Bronchus fibroblast of lung (primary cell): Measurements from ENCODE around the gene AIP. TPM values are rescaled to one million over a fixed set of nuclear protein-coding genes. Genes with fewer than 3 reads are reported as not detected.

Experiments
- total RNA-seq: library from RNA; depleted of rRNA; stranded (reverse); fragments of >200 nt; gene quantifications from 2 replicates; pipeline ENCODE4 v1.2.3, GENCODE V29; 2015

Gene AIP
- 57.7 and 69.6 TPM in 2 replicates for total RNA-seq

DNA sequence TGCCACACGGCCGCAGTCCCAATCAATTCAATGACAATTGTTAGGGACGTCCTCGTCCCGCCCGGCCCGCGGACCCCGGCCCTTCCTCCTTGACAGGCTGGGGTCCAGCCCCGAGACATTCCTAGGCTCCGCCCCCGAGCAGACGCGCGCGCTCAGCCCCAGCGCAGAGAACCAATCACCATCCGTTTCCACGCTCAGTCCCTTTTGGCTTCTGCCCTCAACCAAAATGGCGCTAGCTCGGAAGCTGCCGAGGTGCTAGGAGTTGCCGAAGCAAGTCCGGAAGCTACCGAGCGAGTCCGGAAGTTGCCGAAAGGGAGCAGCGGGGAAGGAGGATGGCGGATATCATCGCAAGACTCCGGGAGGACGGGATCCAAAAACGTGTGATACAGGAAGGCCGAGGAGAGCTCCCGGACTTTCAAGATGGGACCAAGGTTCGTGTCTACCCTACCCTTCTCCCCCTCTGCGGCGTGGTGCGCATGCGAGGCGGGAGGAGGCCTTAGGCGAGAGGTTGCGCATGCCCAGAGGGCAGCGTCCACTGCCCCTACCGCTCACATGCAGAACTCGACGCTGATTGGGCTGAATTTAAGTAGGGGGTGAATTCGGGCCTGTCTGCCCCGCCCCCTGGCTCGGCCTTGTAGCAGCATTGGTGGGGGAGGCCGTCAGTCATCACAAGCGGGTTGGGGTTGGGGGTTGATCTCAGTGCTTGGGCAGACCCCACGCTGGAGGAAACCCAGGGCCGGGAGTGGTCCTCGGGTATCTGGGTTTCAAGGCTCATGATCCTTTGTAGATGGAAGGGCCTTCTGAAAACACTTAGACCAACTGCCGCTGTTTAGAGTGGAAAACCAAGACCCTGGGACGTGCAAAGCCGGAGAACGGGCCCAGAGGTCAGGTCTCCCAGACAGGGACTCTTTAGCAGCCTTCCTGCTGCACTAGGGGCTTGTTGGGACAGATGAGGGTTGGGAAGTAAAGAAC, at the start of gene AIP:
TSS of gene AIP (plus strand) at position 200 of the 972 bp plus-strand sequence. CDS start at position 333, 133 bp downstream.

DNA sequence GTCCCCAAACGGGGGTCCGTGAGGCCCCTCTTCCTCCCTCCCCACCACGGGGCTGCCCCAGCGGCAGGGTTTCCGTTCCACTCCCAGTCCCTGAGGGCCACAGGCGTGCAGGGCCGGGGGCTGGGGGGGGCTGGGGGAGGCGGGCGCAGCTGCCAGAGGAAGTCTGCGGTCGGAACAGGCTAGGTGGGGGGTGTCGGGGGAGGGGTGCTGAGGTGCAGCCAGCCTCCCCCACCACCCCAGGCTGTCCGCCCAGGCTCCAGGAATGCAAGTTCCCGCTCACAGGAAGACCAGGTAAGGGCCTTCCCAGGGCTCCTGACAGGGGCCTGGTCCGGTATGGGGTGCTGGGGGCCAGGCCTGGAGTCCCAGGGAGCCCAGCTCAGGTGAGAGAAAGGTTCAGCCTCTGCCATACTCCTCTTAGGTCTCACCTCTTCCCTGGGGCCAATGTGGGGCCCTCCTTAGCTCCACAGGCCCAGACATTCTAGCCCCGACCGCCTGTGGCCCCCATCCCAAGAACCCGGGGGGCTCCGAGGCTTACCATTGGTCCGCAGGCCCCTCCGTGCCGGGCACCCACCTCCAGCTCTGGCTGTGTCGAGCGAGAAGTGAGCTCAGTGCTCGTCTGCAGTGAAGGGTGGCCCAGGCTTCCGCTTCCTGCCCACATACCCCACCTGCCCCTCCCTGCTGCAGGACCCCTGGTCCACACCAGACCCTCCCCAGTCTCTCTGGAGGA, 45.6 kb upstream of the AIP start, which contains the start of gene PTPRCAP:
TSS of gene PTPRCAP (minus strand) at position 601 of the 727 bp plus-strand sequence. CDS start at position 538, 63 bp downstream.

DNA sequence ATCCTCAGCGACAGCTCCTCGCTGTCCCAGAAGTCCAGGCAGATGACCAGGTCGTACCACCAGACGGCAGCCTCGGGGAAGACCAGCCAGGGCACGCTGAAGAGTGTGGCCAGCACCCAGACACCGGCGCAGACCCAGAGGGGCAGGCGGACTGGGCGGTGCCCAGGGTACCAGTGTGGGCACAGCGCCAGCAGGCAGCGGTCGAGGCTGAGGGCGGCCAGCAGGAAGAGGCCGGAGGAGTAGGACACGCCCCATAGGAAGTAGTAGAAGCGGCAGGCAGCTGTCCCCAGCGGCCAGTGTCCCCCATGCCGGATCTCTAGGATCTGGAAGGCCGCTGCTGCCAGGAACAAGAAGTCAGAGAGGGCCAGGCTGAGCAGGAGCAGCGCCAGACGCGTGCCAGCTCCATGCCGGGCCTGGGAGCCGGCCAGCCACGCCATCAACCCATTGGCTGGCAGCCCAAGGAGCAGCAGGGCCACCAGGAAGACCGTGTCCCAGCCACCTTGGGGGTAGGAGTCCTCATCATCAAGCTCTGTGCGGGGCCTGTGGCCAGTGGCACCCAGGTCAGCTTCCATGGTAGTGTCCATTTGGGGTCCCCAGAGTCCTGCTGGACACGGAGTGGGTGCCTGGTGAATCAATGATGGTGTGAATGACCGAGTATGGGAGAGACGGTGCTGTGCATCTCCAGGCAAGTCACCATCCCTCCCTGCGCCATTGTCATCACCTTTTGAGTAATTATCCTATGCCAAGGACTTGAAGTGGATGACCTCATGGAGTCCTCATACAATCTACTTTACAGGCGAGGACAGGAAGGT, 30.5 kb upstream of the AIP start, which contains the start of gene GPR152:
TSS of gene GPR152 (minus strand) at position 589 of the 812 bp plus-strand sequence. CDS start at position 584, 5 bp downstream.

DNA sequence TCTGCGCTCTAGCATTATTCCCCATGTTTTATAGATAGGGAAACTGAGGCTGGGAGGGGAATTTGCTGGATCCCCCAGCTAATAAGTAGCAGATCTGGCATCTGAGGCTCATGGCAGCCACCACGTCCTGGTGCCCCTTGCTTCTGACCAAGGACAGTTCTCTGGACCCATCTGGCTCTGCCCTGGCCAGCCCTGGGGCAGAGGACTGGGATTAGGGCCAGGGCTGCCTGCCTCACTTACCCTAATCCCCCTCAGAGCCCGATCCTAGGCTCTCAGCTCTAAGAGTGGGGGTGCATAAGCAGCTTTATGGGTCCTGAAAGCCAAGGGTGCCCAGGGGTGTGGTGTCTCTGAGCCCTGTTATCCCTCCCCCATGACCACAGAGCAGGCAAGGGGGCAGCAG, 27.8 kb upstream of the AIP start, which contains the start of gene CABP4:
TSS of gene CABP4 (plus strand) at position 301 of the 400 bp plus-strand sequence. CDS start at position 371, 70 bp downstream.

DNA sequence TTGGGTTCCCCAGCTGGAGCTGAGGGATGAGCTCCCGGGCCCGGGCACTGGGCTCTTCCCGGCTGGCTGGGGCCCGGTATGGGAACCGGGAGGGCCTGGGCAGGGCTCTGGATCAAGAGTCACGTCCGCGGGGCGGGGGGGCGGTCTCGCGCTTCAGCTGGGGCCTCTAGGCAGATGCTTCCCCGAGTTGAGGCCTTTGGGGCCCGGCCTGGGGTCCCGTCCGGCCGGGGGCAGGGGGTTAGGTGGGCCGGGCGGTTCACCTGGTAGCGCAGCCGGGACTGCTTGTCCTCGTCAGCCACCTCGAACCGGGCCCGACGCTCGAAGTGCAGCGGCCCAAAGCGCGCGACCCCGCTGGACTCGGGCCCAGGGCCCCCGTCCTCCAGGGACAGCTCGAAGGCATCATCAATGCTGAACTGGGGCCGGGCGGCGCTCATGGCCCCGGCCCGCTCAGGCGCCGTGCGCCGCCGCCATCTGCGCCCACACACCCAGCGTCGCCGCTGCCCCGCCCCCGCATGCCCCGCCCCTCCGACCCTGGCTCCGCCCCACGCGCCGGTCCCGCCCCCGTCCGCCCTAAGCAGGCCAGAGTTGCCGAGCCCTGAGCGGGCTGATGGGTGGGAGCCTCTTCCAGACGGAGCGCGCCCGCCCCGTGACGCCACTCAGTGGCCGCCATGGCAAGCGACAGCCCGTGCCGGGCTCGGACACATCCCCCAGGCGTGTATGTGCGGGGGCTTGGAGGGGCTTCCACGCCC, 13.9 kb upstream of the AIP start, which contains the start of gene TMEM134:
TSS of gene TMEM134 (minus strand) at position 493 of the 749 bp plus-strand sequence. CDS start at position 434, 59 bp downstream.

DNA sequence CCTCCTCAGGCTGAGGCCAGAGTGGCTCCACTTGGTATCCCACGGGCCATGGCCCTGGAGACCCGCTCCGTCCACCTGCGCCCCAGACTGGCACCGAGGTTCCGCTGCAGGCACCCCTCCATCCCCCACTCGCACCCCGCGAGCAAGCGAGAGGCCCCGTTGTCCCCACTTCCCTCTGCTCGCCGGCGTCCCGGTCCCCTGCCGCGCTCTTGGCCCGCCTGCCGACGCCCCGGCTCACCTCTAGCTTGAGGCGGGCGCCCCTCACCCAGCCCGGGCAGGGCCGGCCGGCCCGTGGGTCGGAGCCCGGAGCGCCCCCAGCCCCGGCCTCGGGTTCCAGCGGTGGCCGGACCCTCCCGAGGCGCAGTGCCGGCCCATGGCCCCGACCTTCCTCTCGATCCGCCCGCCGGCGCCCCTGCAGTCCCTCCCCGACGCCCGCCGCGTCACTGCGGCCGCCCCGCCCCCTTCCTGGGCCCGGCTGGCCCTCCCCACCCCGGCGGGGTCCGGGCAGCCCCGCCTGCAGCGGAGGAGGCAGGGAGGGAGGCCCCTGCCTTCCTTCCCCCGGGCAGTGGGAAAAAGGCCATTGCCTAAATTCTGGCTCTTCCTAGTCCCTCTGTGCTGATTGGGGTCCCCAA, 22.2 kb downstream of the AIP start, which contains the start of gene PITPNM1:
TSS of gene PITPNM1 (minus strand) at position 414 of the 632 bp plus-strand sequence. CDS start 1,183 bp downstream, outside the sequence.

DNA sequence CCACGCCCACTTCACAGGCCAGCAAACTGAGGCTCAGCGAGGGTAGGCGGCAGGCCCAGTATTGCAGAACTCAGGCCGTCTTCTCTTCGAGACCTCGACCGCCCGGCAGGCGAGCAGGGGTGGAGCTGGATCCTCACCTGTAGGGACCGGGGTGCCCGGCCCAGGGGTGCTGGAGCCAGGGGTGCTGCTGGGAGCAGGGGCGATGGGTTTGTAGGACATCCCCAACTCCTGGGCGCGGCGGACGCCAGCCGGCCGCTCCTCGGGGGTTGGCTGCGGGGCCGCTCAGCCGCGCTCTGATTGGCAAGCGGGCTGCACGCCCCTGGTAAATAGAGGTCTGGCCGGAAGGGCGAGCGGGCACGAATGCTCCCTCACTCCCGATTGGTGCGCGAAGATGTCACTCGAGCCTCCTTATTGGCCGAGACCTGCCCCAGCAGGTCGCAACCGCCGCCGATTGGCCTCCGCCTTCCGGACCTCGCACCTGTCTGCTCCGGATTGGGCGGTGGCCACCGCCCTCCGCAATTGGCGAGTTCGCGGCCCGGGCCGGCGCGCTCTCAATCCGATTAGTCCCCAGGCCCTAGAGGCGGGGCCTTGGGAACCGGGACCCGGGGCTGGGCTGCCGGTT, 25.1 kb downstream of the AIP start, which contains the start of gene CDK2AP2:
TSS of gene CDK2AP2 (minus strand) at position 299 of the 622 bp plus-strand sequence. CDS start at position 219, 80 bp downstream.

DNA sequence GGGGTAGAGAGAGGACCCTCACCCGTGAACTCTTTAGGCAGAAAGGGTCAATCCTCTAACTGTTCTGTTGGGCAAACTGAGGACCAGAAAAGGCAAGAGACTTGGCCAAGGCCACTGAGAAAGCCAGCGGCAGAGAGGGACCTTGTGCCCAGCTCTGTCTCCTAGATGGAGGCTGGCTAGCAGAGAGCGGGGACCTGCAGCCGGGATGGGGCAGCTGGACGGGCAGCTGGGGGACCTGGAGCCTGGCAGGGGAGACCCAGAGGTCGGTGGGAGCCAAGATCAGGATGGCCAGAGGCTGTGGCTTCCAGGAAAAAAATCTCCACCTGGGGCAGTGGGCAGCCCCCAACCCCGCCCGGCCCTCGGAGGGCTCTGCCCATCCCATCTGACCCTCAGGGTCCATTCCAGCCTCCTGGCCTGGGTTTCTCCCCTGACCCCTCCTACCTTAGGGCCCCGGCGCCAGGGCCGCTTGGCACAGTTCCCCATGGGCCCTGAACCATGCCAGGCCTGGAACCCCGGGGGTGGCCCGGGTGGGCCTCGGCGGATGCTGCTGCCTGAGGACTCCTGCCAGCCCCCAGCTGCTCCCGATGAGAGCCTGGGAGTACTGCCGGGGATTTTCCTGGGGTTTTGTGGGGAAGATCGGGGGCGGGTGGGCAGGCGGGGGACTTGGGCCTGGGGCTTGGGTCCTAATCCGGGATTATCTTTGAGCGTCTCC, 40.2 kb downstream of the AIP start, which contains the start of gene CABP2:
TSS of gene CABP2 (minus strand) at position 603 of the 712 bp plus-strand sequence. CDS start at position 483, 120 bp downstream.

Other genes starting within 250 kb of the AIP start
- gene GRK2, start 216.6 kb upstream of the AIP start, total RNA-seq, result 38.8 and 41.8 TPM in 2 replicates
- gene ANKRD13D, start 193.7 kb upstream of the AIP start, total RNA-seq, result 23.8 and 26.1 TPM in 2 replicates
- 12.5 and 14.1 TPM in 2 replicates for gene SSH3, start 179.5 kb upstream of the AIP start, total RNA-seq
- gene POLD4, start 129.5 kb upstream of the AIP start, total RNA-seq, result 80.7 and 97.1 TPM in 2 replicates
- 4.0 and 5.4 TPM in 2 replicates for gene CLCF1, start 109.4 kb upstream of the AIP start, total RNA-seq
- gene RAD9A, start 91.0 kb upstream of the AIP start, total RNA-seq, result 8.6 and 9.6 TPM in 2 replicates
- gene PPP1CA, start 81.2 kb upstream of the AIP start, total RNA-seq, result 202 and 225 TPM in 2 replicates
- not detected in 2 replicates for gene TBC1D10C, start 78.9 kb upstream of the AIP start, total RNA-seq
- not detected in 2 replicates for gene CARNS1, start 67.3 kb upstream of the AIP start, total RNA-seq
- gene RPS6KB2, start 54.5 kb upstream of the AIP start, total RNA-seq, result 55.2 and 65.4 TPM in 2 replicates
- 0.45 TPM in 1 of 2 replicates, not detected in the other for gene PTPRCAP, start 45.3 kb upstream of the AIP start, total RNA-seq
- gene CORO1B, start 39.5 kb upstream of the AIP start, total RNA-seq, result 75.3 and 84.4 TPM in 2 replicates
- gene GPR152, start 30.3 kb upstream of the AIP start, total RNA-seq, result not detected in 2 replicates
- not detected in 2 replicates for gene CABP4, start 27.7 kb upstream of the AIP start, total RNA-seq
- 30.0 and 53.1 TPM in 2 replicates for gene TMEM134, start 13.8 kb upstream of the AIP start, total RNA-seq
- 19.5 and 22.7 TPM in 2 replicates for gene PITPNM1, start 22.3 kb downstream of the AIP start, total RNA-seq
- 42.4 and 45.6 TPM in 2 replicates for gene CDK2AP2, start 25.1 kb downstream of the AIP start, total RNA-seq
- not detected in 2 replicates for gene CABP2, start 40.4 kb downstream of the AIP start, total RNA-seq
- gene GSTP1, start 100.8 kb downstream of the AIP start, total RNA-seq, result 1,003 and 1,137 TPM in 2 replicates
- 230 and 237 TPM in 2 replicates for gene NDUFV1, start 123.9 kb downstream of the AIP start, total RNA-seq
- 25.3 and 29.1 TPM in 2 replicates for gene NUDT8, start 146.9 kb downstream of the AIP start, total RNA-seq
- not detected in 2 replicates for gene TBX10, start 156.7 kb downstream of the AIP start, total RNA-seq
- gene ACY3, start 167.7 kb downstream of the AIP start, total RNA-seq, result not detected in 2 replicates
- not detected in 2 replicates for gene ALDH3B2, start 191.6 kb downstream of the AIP start, total RNA-seq